ENCODE measurements around the gene NCR3LG1. TPM values are rescaled to one million over a fixed set of nuclear protein-coding genes. Genes with fewer than 3 reads are reported as not detected.

NCR3LG1 gene
- total and polyA plus RNA-seq, 2 of the 8 experiments (the other 6 are each of a cell fraction or from before 2014, with no cell fraction given): 0.68 to 1.9 TPM

GRCh38 chr11:17382046-17382728 is 30.6 kb downstream of the NCR3LG1 start:
- no peak overlapping the region for H2BK5ac ChIP-seq (ENCODE audit: low read depth, low read length)
- no peaks in the 10 kb centered on the region for H3K23me2 ChIP-seq (ENCODE audit: low read depth, low read length)
- H3K4me2 ChIP-seq (ENCODE audit: insufficient read depth in 1 of 2, low read depth in 2 of 2, low read length in 2 of 2): no peak overlapping the region
- H4K20me1 ChIP-seq (replicated peaks in 1 of 2; ENCODE audit: control insufficient read depth in 1 of 2, insufficient read depth in 2 of 2, low read length in 2 of 2): peaks cover 0 to 3% of the 10 kb centered on the region in 2 experiments
- no peaks in the 10 kb centered on the region for H3K27me3 ChIP-seq (replicated peaks in 1 of 4; ENCODE audit: control insufficient read depth in 3 of 4, extremely low read depth in 1 of 4, insufficient read depth in 3 of 4, low read length in 3 of 4)
- no peaks in the 10 kb centered on the region for H3K36me3 ChIP-seq (ENCODE audit: control insufficient read depth in 2 of 4, insufficient read depth in 4 of 4, low read length in 3 of 4)
- no peak overlapping the region for H3K27ac ChIP-seq (ENCODE audit: low read depth, low read length)
- no peaks in the 10 kb centered on the region; the same call in 1 of the 2 replicates for H3K79me1 ChIP-seq (ENCODE audit: low read depth, low read length)
- H3K4me3 ChIP-seq (ENCODE audit: extremely low read depth in 1 of 4, insufficient read depth in 2 of 4, low read depth in 3 of 4, low read length in 4 of 4): no peak overlapping the region
- ChIA-PET POLR2A (ENCODE audit: partially characterized antibody) (no interaction called here), CTCF (ENCODE audit: partially characterized antibody) (interaction anchor here (0.6 to 38.8 kb wide), 16 partner anchors 12 to 225 kb away, joined by 3 to 1414 read pairs (median 16); partner anchors contain the start of genes ABCC8 and USH1C)
- H2BK20ac ChIP-seq (ENCODE audit: low read length): no peak overlapping the region
- H3K23ac ChIP-seq (ENCODE audit: insufficient read length): no peak overlapping the region
- peaks cover 0 to 8% (median 0%) of the 10 kb centered on the region in 4 experiments; a peak in 1 of 7 replicates for H3K4me1 ChIP-seq (replicated peaks in 1 of 4; ENCODE audit: control insufficient read depth in 3 of 4, insufficient read depth in 4 of 4, low read length in 3 of 4)
- H3K4ac ChIP-seq (replicated peaks; ENCODE audit: insufficient read length, low read depth, low read length): no peak overlapping the region
- no peak for DNase-seq (ENCODE audit: low read depth in 1 of 2, low spot score in 2 of 2)
- no peak overlapping the region for H3K56ac ChIP-seq (replicated peaks; ENCODE audit: insufficient read length, low read depth, low read length)
- no peak overlapping the region for H2BK120ac ChIP-seq (replicated peaks; ENCODE audit: low read depth, low read length)
- no peaks in the 10 kb centered on the region for H3K79me2 ChIP-seq (ENCODE audit: control insufficient read depth in 1 of 2, insufficient read depth in 2 of 2, low read length in 2 of 2)
- H3K9ac ChIP-seq (replicated peaks in 1 of 4; ENCODE audit: extremely low read depth in 1 of 4, low read depth in 3 of 4, low read length in 3 of 4): no peak overlapping the region
- 88% methylated on average over 8 of the region's 8 CpGs; no CpG with 5 or more reads in 1 of the 2 experiments for WGBS, 2 experiments (ENCODE audit: extremely low coverage in 1 of 2, insufficient coverage in 1 of 2, insufficient read length in 1 of 2, insufficient replicate concordance in 2 of 2, low coverage in 1 of 2, low lambda C conversion rate in 2 of 2, missing lambda C conversion rate in 1 of 2)
- no peak overlapping the region for H4K5ac ChIP-seq (ENCODE audit: insufficient read length, low read depth, low read length)
- no peak overlapping the region for H2BK15ac ChIP-seq (ENCODE audit: low read length)
- no peak overlapping the region for H4K8ac ChIP-seq (ENCODE audit: extremely low read depth, insufficient read depth, low read length)
- no peak overlapping the region for H3K18ac ChIP-seq (ENCODE audit: extremely low read depth, low read length)
- no peak overlapping the region for H3K14ac ChIP-seq (ENCODE audit: insufficient read length)
- no peak overlapping the region for H2BK12ac ChIP-seq (ENCODE audit: low read depth, low read length)
- FAIRE-seq: no peak
- no peak overlapping the region for H2AFZ ChIP-seq (ENCODE audit: low read length)
- no peak overlapping the region for H2AK5ac ChIP-seq (ENCODE audit: low read depth, low read length)
- H3K9me3 ChIP-seq (ENCODE audit: insufficient read depth in 2 of 2, low read depth in 1 of 2, low read length in 1 of 2): peaks cover 7 to 9% of the 10 kb centered on the region in 2 experiments; a peak in 2 of 4 replicates
- H4K91ac ChIP-seq (replicated peaks; ENCODE audit: insufficient read length, low read length): no peak overlapping the region
- no peak for TF ChIP-seq ZNF274 (IDR thresholded peaks at IDR 0.05; ENCODE audit: borderline replicate concordance, extremely low read depth, low read length)
- no peak for TF ChIP-seq SP4 (IDR thresholded peaks at IDR 0.05; ENCODE audit: low read length)
- no peak for TF ChIP-seq POU5F1 (IDR thresholded peaks at IDR 0.05; ENCODE audit: low read depth, low read length)
- TF ChIP-seq CTCF (IDR thresholded peaks at IDR 0.05; ENCODE audit: control extremely low read depth in 1 of 3, insufficient read depth in 1 of 3, low read depth in 1 of 3, low read length in 3 of 3): no peak
- no peak for TF ChIP-seq KDM4A (IDR thresholded peaks at IDR 0.05; ENCODE audit: low read depth, low read length, severe bottlenecking)
- TF ChIP-seq KDM5A (IDR thresholded peaks at IDR 0.05; ENCODE audit: low read length): no peak
- no peak for TF ChIP-seq TEAD4 (IDR thresholded peaks at IDR 0.05; ENCODE audit: low read depth, low read length)
- no peak for TF ChIP-seq NANOG (IDR thresholded peaks at IDR 0.05; ENCODE audit: insufficient read depth, low read depth, low read length, poor library complexity, severe bottlenecking)
- no peak for TF ChIP-seq SP1 (IDR thresholded peaks at IDR 0.05; ENCODE audit: low read depth, low read length)
- no peak for TF ChIP-seq SUZ12 (IDR thresholded peaks at IDR 0.05; ENCODE audit: low read length)
- no peak for TF ChIP-seq BCL11A (IDR thresholded peaks at IDR 0.05; ENCODE audit: low read depth in 2 of 2, low read length in 2 of 2)

Measured in H1 (cell line).